ENCODE data around the gene LCE3C. TPM values are rescaled to one million over a fixed set of nuclear protein-coding genes. Genes with fewer than 3 reads are reported as not detected.

LCE3C gene
- total and polyA plus RNA-seq, 2 donors (not counting 3 experiments of a cell fraction or from before 2014, with no cell fraction given) = not detected

- dilution Hi-C loops (cut with MboI; ENCODE audit: extremely low pct_ligation_motif_present, low sequenced_read_pairs) = no loop called here
Observed at GRCh38 chr1:152622803-152623202, 22.8 kb downstream of the LCE3C start, which contains the start of gene LCE3A. Gene LCE3A, minus strand, starts transcription at chr1:152623103. Its CDS starts 0 bp downstream, at chr1:152623103.

More at GRCh38 chr1:152622803-152623202, 22.8 kb downstream of the LCE3C start, which contains the start of gene LCE3A:
- no peaks in the 10 kb centered on the region for H3K79me2 ChIP-seq (ENCODE audit: control insufficient read depth, insufficient read depth, low read length)
- no peaks in the 10 kb centered on the region for H3K27me3 ChIP-seq (ENCODE audit: control insufficient read depth in 2 of 2, insufficient read depth in 2 of 2, low read length in 2 of 2)
- H4K20me1 ChIP-seq (replicated peaks; ENCODE audit: control insufficient read depth, extremely low read depth, insufficient read depth, low read length) = no peaks in the 10 kb centered on the region
- TF ChIP-seq POLR2A (IDR thresholded peaks at IDR 0.05; ENCODE audit: low read depth, low read length) = no peak
- no peak for TF ChIP-seq EZH2 (IDR thresholded peaks at IDR 0.05; ENCODE audit: borderline replicate concordance, low read depth, low read length, severe bottlenecking)
- TF ChIP-seq MAX (IDR thresholded peaks at IDR 0.05; ENCODE audit: insufficient read depth, insufficient read length) = no peak
- TF ChIP-seq FOS (IDR thresholded peaks at IDR 0.05; ENCODE audit: borderline replicate concordance, insufficient read depth, low read length) = no peak
- TF ChIP-seq, protein P1, sequence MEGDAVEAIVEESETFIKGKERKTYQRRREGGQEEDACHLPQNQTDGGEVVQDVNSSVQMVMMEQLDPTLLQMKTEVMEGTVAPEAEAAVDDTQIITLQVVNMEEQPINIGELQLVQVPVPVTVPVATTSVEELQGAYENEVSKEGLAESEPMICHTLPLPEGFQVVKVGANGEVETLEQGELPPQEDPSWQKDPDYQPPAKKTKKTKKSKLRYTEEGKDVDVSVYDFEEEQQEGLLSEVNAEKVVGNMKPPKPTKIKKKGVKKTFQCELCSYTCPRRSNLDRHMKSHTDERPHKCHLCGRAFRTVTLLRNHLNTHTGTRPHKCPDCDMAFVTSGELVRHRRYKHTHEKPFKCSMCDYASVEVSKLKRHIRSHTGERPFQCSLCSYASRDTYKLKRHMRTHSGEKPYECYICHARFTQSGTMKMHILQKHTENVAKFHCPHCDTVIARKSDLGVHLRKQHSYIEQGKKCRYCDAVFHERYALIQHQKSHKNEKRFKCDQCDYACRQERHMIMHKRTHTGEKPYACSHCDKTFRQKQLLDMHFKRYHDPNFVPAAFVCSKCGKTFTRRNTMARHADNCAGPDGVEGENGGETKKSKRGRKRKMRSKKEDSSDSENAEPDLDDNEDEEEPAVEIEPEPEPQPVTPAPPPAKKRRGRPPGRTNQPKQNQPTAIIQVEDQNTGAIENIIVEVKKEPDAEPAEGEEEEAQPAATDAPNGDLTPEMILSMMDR (IDR thresholded peaks at IDR 0.05; ENCODE audit: extremely low read depth in 1 of 2, insufficient read depth in 1 of 2, low read depth in 1 of 2, low read length in 2 of 2) = no peak
- no peak for TF ChIP-seq GATA2 (IDR thresholded peaks at IDR 0.05; ENCODE audit: insufficient read depth, insufficient read length, low read depth, low read length)
- no peak for TF ChIP-seq MYC (IDR thresholded peaks at IDR 0.05; ENCODE audit: low read depth, low read length)
- no peak for TF ChIP-seq POLR2AphosphoS5 (IDR thresholded peaks at IDR 0.05; ENCODE audit: insufficient read depth, low read depth, low read length)
- TF ChIP-seq JUN (IDR thresholded peaks at IDR 0.05; ENCODE audit: borderline replicate concordance, insufficient read depth, insufficient read length, low read depth) = no peak
- no peak within 1 kb of the TSS for H2AFZ ChIP-seq (ENCODE audit: low read depth, low read length)
- H3K9me1 ChIP-seq (replicated peaks; ENCODE audit: control insufficient read depth, extremely low read depth, insufficient read depth, low read length) = no peaks in the 10 kb centered on the region
- ChIA-PET CTCF (interaction anchor here (1.4 kb wide), 1 partner anchor 14 kb away, joined by 3 read pairs; no protein-coding TSS in a partner anchor), POLR2A (no interaction called here)
- no TSS peak for BruUV-seq (replicated peaks)
- peaks cover 2% of the 10 kb centered on the region for H3K9me3 ChIP-seq (replicated peaks; ENCODE audit: control insufficient read depth, insufficient read depth, low read length)
- H3K36me3 ChIP-seq (ENCODE audit: control insufficient read depth in 2 of 2, extremely low read depth in 1 of 2, insufficient read depth in 2 of 2, low read length in 2 of 2) = no peaks in the 10 kb centered on the region
- no peak for DNase-seq (ENCODE audit: low read depth, low spot score)
- H3K9ac ChIP-seq (replicated peaks; ENCODE audit: extremely low read depth, insufficient read depth, low read length) = no peak within 1 kb of the TSS
- intact Hi-C loops (cut with micrococcal nuclease) = no loop called here
- no peak within 1 kb of the TSS for H3K4me3 ChIP-seq (replicated peaks in 1 of 3; ENCODE audit: insufficient read depth in 1 of 3, low read depth in 1 of 3, low read length in 3 of 3)
- H3K4me1 ChIP-seq (ENCODE audit: control insufficient read depth, extremely low read depth, insufficient read depth, low read length) = no peaks in the 10 kb centered on the region
- H3K27ac ChIP-seq (ENCODE audit: insufficient read depth, low read depth, low read length) = no peak within 1 kb of the TSS
- H3K4me2 ChIP-seq (ENCODE audit: insufficient read depth, low read length) = no peak within 1 kb of the TSS
- no peak for FAIRE-seq

Measured in endothelial cell of umbilical vein (primary cell).